Endothelial cell (in vitro differentiated cells): ENCODE results near the gene FIG4. TPM values are rescaled to one million over a fixed set of nuclear protein-coding genes. Genes with fewer than 3 reads are reported as not detected.

Experiments used
- DNase-seq: peaks from one replicate; pipeline ENCODE4 v3.0.0; 2021; ENCODE audit warnings: low spot score
- H3K27ac Mint-ChIP-seq: one replicate; pipeline ENCODE4 v1.8.0; 2021; ENCODE audit warnings: mixed read lengths, inconsistent platforms; ENCODE audit not compliant: unreplicated experiment
- H3K27me3 Mint-ChIP-seq: one replicate; pipeline ENCODE4 v1.8.0; 2021; ENCODE audit warnings: mild to moderate bottlenecking, moderate library complexity, mixed read lengths, inconsistent platforms; ENCODE audit not compliant: unreplicated experiment
- H3K36me3 Mint-ChIP-seq: one replicate; pipeline ENCODE4 v1.8.0; 2021; ENCODE audit warnings: mild to moderate bottlenecking, low read depth, mixed read lengths, inconsistent platforms; ENCODE audit not compliant: unreplicated experiment
- H3K4me1 Mint-ChIP-seq: one replicate; pipeline ENCODE4 v1.8.0; 2021; ENCODE audit warnings: mild to moderate bottlenecking, mixed read lengths, inconsistent platforms; ENCODE audit not compliant: unreplicated experiment
- H3K4me3 Mint-ChIP-seq: one replicate; pipeline ENCODE4 v1.8.0; 2021; ENCODE audit warnings: mild to moderate bottlenecking, mixed read lengths, inconsistent platforms; ENCODE audit not compliant: unreplicated experiment
- H3K9me3 Mint-ChIP-seq: one replicate; pipeline ENCODE4 v1.8.0; 2021; ENCODE audit warnings: mixed read lengths, inconsistent platforms; ENCODE audit not compliant: unreplicated experiment
- total RNA-seq: library from RNA; stranded (reverse); fragmentation: NEBNext Ultra II Directional; extraction: Animal tissue kit (Norgen Biotek cat#: 25700); gene quantifications from one replicate; pipeline ENCODE4 v1.2.1, GENCODE V29; 2021; ENCODE audit not compliant: unreplicated experiment
- TF ChIP-seq, protein P1 (sequence below): fragments of 200-600 bp; sonication (generic); IDR thresholded peaks from one replicate; pipeline ENCODE4 v1.5.0; 2021; ENCODE audit warnings: antibody characterized with exemption; ENCODE audit not compliant: unreplicated experiment

Gene FIG4
- total RNA-seq, 1 donor from 2014 or later, result 9.2 TPM

DNA sequence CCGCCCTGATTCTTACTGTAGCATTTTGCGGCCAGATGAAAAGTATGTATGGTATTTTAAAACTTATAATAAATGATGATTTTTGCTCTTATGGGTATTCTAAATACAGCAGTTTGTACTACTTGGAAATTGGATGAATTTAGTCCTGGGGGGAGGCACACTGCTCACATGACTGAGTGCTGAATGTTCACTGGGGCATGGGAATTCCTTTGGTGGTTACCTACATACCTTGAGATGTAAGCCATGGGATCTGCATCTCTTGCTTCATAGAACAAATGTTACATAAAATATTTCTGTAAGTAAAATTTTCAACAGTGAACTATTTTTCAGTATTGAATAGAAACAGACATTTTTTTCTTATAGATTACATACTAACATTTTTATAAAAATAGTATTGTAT, 71.1 kb downstream of the FIG4 start:
- TF ChIP-seq, protein P1, sequence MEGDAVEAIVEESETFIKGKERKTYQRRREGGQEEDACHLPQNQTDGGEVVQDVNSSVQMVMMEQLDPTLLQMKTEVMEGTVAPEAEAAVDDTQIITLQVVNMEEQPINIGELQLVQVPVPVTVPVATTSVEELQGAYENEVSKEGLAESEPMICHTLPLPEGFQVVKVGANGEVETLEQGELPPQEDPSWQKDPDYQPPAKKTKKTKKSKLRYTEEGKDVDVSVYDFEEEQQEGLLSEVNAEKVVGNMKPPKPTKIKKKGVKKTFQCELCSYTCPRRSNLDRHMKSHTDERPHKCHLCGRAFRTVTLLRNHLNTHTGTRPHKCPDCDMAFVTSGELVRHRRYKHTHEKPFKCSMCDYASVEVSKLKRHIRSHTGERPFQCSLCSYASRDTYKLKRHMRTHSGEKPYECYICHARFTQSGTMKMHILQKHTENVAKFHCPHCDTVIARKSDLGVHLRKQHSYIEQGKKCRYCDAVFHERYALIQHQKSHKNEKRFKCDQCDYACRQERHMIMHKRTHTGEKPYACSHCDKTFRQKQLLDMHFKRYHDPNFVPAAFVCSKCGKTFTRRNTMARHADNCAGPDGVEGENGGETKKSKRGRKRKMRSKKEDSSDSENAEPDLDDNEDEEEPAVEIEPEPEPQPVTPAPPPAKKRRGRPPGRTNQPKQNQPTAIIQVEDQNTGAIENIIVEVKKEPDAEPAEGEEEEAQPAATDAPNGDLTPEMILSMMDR, result no peak
- Mint-ChIP-seq H3K4me3 (no peak overlapping the region), H3K4me1 (peaks cover 4% of the 10 kb centered on the region), H3K36me3 (peaks cover 10% of the 10 kb centered on the region), H3K9me3 (no peaks in the 10 kb centered on the region), H3K27me3 (no peaks in the 10 kb centered on the region), H3K27ac (no peak overlapping the region)
- DNase-seq, result no peak

GRCh38 chr6:109762769-109763441, 71.8 kb downstream of the FIG4 start:
- H3K4me1 Mint-ChIP-seq, result peaks cover 4% of the 10 kb centered on the region
- no peaks in the 10 kb centered on the region for H3K9me3 Mint-ChIP-seq
- no peak overlapping the region for H3K27ac Mint-ChIP-seq
- H3K36me3 Mint-ChIP-seq, result peaks cover 6% of the 10 kb centered on the region
- TF ChIP-seq, protein P1, result no peak
- H3K27me3 Mint-ChIP-seq, result no peaks in the 10 kb centered on the region
- H3K4me3 Mint-ChIP-seq, result no peak overlapping the region
- DNase-seq, result no peak

GRCh38 chr6:109766167-109766566, 75.1 kb downstream of the FIG4 start:
- DNase-seq, result no peak
- TF ChIP-seq, protein P1, result no peak
- Mint-ChIP-seq H3K4me3 (no peak overlapping the region), H3K4me1 (no peaks in the 10 kb centered on the region), H3K27ac (no peak overlapping the region), H3K36me3 (no peaks in the 10 kb centered on the region), H3K27me3 (no peaks in the 10 kb centered on the region), H3K9me3 (no peaks in the 10 kb centered on the region)

GRCh38 chr6:109767961-109768360, 76.9 kb downstream of the FIG4 start:
- TF ChIP-seq, protein P1, result no peak
- Mint-ChIP-seq H3K4me3 (no peak overlapping the region), H3K27ac (no peak overlapping the region), H3K36me3 (peaks cover 6% of the 10 kb centered on the region), H3K4me1 (no peaks in the 10 kb centered on the region), H3K27me3 (no peaks in the 10 kb centered on the region), H3K9me3 (no peaks in the 10 kb centered on the region)
- no peak for DNase-seq

GRCh38 chr6:109768485-109768884, 77.4 kb downstream of the FIG4 start:
- Mint-ChIP-seq H3K9me3 (no peaks in the 10 kb centered on the region), H3K4me1 (no peaks in the 10 kb centered on the region), H3K36me3 (peaks cover 6% of the 10 kb centered on the region), H3K27me3 (no peaks in the 10 kb centered on the region), H3K4me3 (no peak overlapping the region), H3K27ac (no peak overlapping the region)
- TF ChIP-seq, protein P1, result no peak
- no peak for DNase-seq
